Left colon (tissue), 2 donors: Measurements from ENCODE around the gene CIROP. TPM values are rescaled to one million over a fixed set of nuclear protein-coding genes. Genes with fewer than 3 reads are reported as not detected.

Source experiments
- ATAC-seq: fragments of 200-7000 bp; cut with Tn5 transposase; one replicate; pipeline ENCODE4 v1.9.1; 2020; ENCODE audit warnings: mild to moderate bottlenecking, moderate library complexity
- DNase-seq, 2 donors: peaks; one replicate each; pipeline ENCODE4 v3.0.0-alpha.2; 2020
- intact Hi-C, 2 donors: fragments of 100-400 bp; cut with DNase I in 1 of 2; cut with micrococcal nuclease in 1 of 2; formaldehyde crosslinking; loops; one replicate each; pipeline versions ENCODE4 v1.11.2 to v1.14.0; 2022; cut with DNase I, micrococcal nuclease
- total RNA-seq, 2 donors: library from RNA; stranded (reverse); fragmentation: NEBNext Ultra II Directional; extraction: Animal tissue kit (Norgen Biotek cat#: 25700); gene quantifications; one replicate each; pipeline ENCODE4 v1.2.1, GENCODE V29; 2021
- donor health status: DM: no; HTN: no; CAD: no.
- donor health status: DM: yes; HTN: yes; CAD: no.

Gene CIROP
- total RNA-seq, 2 donors from 2014 or later = not detected

GRCh38 chr14:23058654-23059504 is 45.9 kb downstream of the CIROP start:
- ATAC-seq (no peak), DNase-seq (no peak)
- intact Hi-C loops = loop anchor here in 1 of 2 donors (5.0 kb wide), 1 partner anchor 72 kb away; no protein-coding TSS in a partner anchor

- peak; percentile 80 for ATAC-seq
- intact Hi-C loops = loop anchor here (2.0 to 5.0 kb wide), 2 partner anchors 71 kb away; no protein-coding TSS in a partner anchor
- peak; percentile 82 to 92 for DNase-seq
Observed at GRCh38 chr14:23057757-23058653, 46.8 kb downstream of the CIROP start.

GRCh38 chr14:23056956-23057756 is 47.6 kb downstream of the CIROP start, which contains the start of gene CDH24:
TSS of gene CDH24 (minus strand) at chr14:23057520. CDS start at chr14:23055733, 1,787 bp downstream.
- peak; percentile 71 to 85 for DNase-seq
- ATAC-seq = peak; percentile 71
- intact Hi-C loops = loop anchor here (2.0 to 5.0 kb wide), 2 partner anchors 70 kb away; no protein-coding TSS in a partner anchor

GRCh38 chr14:23056145-23056955 is 48.4 kb downstream of the CIROP start:
- intact Hi-C loops = loop anchor here (2.0 to 5.0 kb wide), 2 partner anchors 69 to 70 kb away; no protein-coding TSS in a partner anchor
- ATAC-seq = peak; percentile 60
- DNase-seq = peak; percentile 62 to 80

GRCh38 chr14:23055621-23056144 is 49.1 kb downstream of the CIROP start:
- intact Hi-C loops = loop anchor here (2.0 to 5.0 kb wide), 2 partner anchors 68 to 69 kb away; no protein-coding TSS in a partner anchor
- ATAC-seq (no peak), DNase-seq (no peak)

GRCh38 chr14:23055147-23055550 is 49.6 kb downstream of the CIROP start:
- ATAC-seq = no peak
- no peak for DNase-seq
- intact Hi-C loops = loop anchor here in 1 of 2 donors (5.0 kb wide), 1 partner anchor 68 kb away; no protein-coding TSS in a partner anchor

GRCh38 chr14:23054000-23054811 is 50.6 kb downstream of the CIROP start:
- intact Hi-C loops = no loop called here
- ATAC-seq (no peak), DNase-seq (no peak)

- ATAC-seq = no peak
- no peak for DNase-seq
- intact Hi-C loops = no loop called here
Observed at GRCh38 chr14:23053426-23053825, 51.4 kb downstream of the CIROP start.

GRCh38 chr14:23052671-23053070 is 52.1 kb downstream of the CIROP start:
- DNase-seq (no peak), ATAC-seq (no peak)
- intact Hi-C loops = no loop called here

GRCh38 chr14:23052182-23052623 is 52.6 kb downstream of the CIROP start:
- intact Hi-C loops = no loop called here
- DNase-seq (no peak), ATAC-seq (no peak)

GRCh38 chr14:23051141-23052057 is 53.4 kb downstream of the CIROP start:
- ATAC-seq (no peak), DNase-seq (no peak)
- intact Hi-C loops = no loop called here

Other genes starting within 250 kb of the CIROP start
- 100 to 1,000 TPM; 263 to 308 TPM for gene LRP10, start 233.2 kb downstream of the CIROP start, total RNA-seq
- under 1 TPM; 0.58 to 0.64 TPM for gene REM2, start 221.8 kb downstream of the CIROP start, total RNA-seq
- 10 to 100 TPM; 60.4 to 81.9 TPM for gene RBM23, start 185.8 kb downstream of the CIROP start, total RNA-seq
- 10 to 100 TPM; 40.5 to 63.9 TPM for gene PRMT5, start 175.6 kb downstream of the CIROP start, total RNA-seq
- 10 to 100 TPM; 33.5 to 33.6 TPM for gene HAUS4, start 147.9 kb downstream of the CIROP start, total RNA-seq
- gene AJUBA, start 122.4 kb downstream of the CIROP start, total RNA-seq = 1 to 10 TPM; 1.4 to 4.1 TPM
- 10 to 100 TPM; 11.9 to 13.2 TPM for gene C14orf93, start 94.8 kb downstream of the CIROP start, total RNA-seq
- gene PSMB5, start 70.1 kb downstream of the CIROP start, total RNA-seq = 10 to 100 TPM; 77.9 to 80.6 TPM
- gene PSMB11, start 62.8 kb downstream of the CIROP start, total RNA-seq = not detected
- gene CDH24, start 47.5 kb downstream of the CIROP start, total RNA-seq = 1 to 10 TPM; 3.7 to 5.1 TPM
- gene ACIN1, start 9.9 kb downstream of the CIROP start, total RNA-seq = 100 to 1,000 TPM; 110 to 119 TPM
- gene C14orf119, start 9.5 kb downstream of the CIROP start, total RNA-seq = 10 to 100 TPM; 47.0 to 53.8 TPM
- gene CEBPE, start 14.3 kb upstream of the CIROP start, total RNA-seq = not detected
- 10 to 100 TPM; 18.2 to 33.6 TPM for gene SLC7A8, start 78.7 kb upstream of the CIROP start, total RNA-seq
- not detected for gene RNF212B, start 132.9 kb upstream of the CIROP start, total RNA-seq
- gene HOMEZ, start 181.1 kb upstream of the CIROP start, total RNA-seq = 10 to 100 TPM; 15.3 to 17.6 TPM
- 10 to 100 TPM; 10.8 to 11.2 TPM for gene PPP1R3E, start 197.9 kb upstream of the CIROP start, total RNA-seq
- gene BCL2L2, start 201.8 kb upstream of the CIROP start, total RNA-seq = 10 to 100 TPM; 34.7 to 40.2 TPM
- gene PABPN1, start 216.5 kb upstream of the CIROP start, total RNA-seq = 100 to 1,000 TPM; 131 to 158 TPM
- 1 to 10 TPM; 2.7 to 8.0 TPM for gene SLC22A17, start 247.9 kb upstream of the CIROP start, total RNA-seq